Vagina (tissue), 2 donors: Measurements from ENCODE around the gene PHF23. TPM values are rescaled to one million over a fixed set of nuclear protein-coding genes. Genes with fewer than 3 reads are reported as not detected.

ENCODE experiments used
- DNase-seq, 2 donors: peaks; one replicate each; pipeline ENCODE4 v3.0.0-alpha.2; 2017; ENCODE audit errors: extremely low spot score in 2 of 2
- H3K27ac ChIP-seq: fragments of 200-600 bp; sonication (generic); one replicate; pipeline ENCODE4 v1.5.1; 2019
- H3K27me3 ChIP-seq: fragments of 200-600 bp; sonication (generic); one replicate; pipeline ENCODE4 v1.5.1; 2019
- H3K36me3 ChIP-seq, 2 donors: fragments of 200-600 bp; sonication (generic); one replicate each; pipeline ENCODE4 v1.5.1; 2017 to 2019
- H3K4me1 ChIP-seq: fragments of 200-600 bp; sonication (generic); one replicate; pipeline ENCODE4 v1.5.1; 2019
- H3K4me3 ChIP-seq, 2 donors: fragments of 200-600 bp; sonication (generic); 1 replicate in 1 of 2; 2 replicates in 1 of 2; pipeline ENCODE4 v1.5.1; 2016 to 2019
- H3K9me3 ChIP-seq: fragments of 200-600 bp; sonication (generic); one replicate; pipeline ENCODE4 v1.5.1; 2019
- POLR2A ChIP-seq, 2 donors: fragments of 450-650 bp; IDR thresholded peaks; one replicate each; pipeline ENCODE4 v1.6.1; 2017; ENCODE audit warnings: antibody characterized with exemption in 2 of 2, mild to moderate bottlenecking in 2 of 2, moderate library complexity in 2 of 2
- POLR2AphosphoS5 ChIP-seq, 2 donors: sonication (generic); formaldehyde crosslinking; IDR thresholded peaks; one replicate each; pipeline ENCODE4 v1.9.0; 2017; ENCODE audit warnings: antibody characterized with exemption in 2 of 2, mild to moderate bottlenecking in 2 of 2, low read depth in 1 of 2; ENCODE audit not compliant: insufficient read depth in 1 of 2
- intact Hi-C: fragments of 100-400 bp; cut with DNase I; formaldehyde crosslinking; loops from one replicate; pipeline ENCODE4 v1.15.1; 2023
- total RNA-seq: library from RNA; depleted of rRNA; stranded (reverse); fragments of >200 nt; gene quantifications from one replicate; pipeline ENCODE4 v1.2.3, GENCODE V29; 2016
- TF ChIP-seq, protein P1 (sequence below), 3 experiments: fragments of 450-650 bp in 2 of 3; fragments of 200-600 bp in 1 of 3; sonication (generic) in 1 of 3; IDR thresholded peaks; one replicate each; pipeline ENCODE4 v1.5.1; 2017 to 2019; ENCODE audit warnings: antibody characterized with exemption in 3 of 3, mild to moderate bottlenecking in 2 of 3, moderate library complexity in 2 of 3

Gene PHF23
- total RNA-seq, 1 donor from 2014 or later: 24.8 TPM

DNA sequence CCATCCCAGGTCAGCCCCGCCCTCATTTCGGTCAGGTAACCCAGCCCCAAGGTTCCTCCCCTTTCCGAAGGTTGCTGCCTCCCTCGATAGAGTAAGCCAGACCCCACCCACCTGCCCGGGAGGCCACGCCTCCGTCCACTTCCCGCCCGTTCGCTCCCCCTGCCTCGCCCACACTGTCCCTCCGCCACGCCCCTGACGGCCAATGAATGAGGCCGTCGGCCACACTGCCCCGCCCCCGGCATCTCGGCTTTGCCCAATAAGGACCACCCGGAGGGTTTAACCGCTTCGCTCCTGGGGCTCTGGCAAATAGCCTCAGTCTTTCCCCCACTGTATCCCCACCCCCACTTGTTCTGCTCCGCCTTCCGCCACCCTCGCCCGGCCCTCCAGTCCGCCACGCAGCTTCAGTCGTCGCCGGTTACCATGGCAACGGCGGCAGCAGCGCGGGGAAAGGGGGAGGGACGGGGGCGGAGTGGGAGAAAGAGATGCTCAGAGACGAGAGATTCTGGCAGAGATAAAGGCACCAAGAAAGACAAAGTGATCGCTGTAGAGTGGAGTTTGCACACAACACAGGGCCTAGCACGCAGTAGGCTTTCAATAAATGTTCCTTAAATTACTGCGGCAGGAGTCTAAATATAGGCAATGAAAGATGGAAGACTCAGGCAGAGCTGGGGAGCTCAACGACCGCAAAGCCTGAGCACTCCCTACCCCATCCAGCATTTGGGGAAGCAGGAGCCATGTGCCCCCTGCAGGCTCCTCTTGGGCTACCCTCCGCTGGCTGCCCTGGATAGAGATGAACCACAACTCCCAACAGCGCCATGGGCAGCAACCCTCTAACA is 24.7 kb downstream of the PHF23 start:
- H3K9me3 ChIP-seq: no peaks in the 10 kb centered on the region
- H3K27ac ChIP-seq: peak overlapping the region; percentile 99
- H3K27me3 ChIP-seq: no peaks in the 10 kb centered on the region
- peaks cover 68% of the 10 kb centered on the region for H3K4me1 ChIP-seq
- H3K36me3 ChIP-seq: no peaks in the 10 kb centered on the region
- intact Hi-C loops: no loop called here
- DNase-seq: no peak
- H3K4me3 ChIP-seq: peak overlapping the region; percentile 54 to 55
- peak in 1 of 2 donors; percentile 82 for TF ChIP-seq POLR2AphosphoS5 (IDR thresholded peaks at IDR 0.05; ENCODE audit: insufficient read depth in 1 of 2, low read depth in 1 of 2)
- TF ChIP-seq POLR2A (IDR thresholded peaks at IDR 0.05): no peak
- TF ChIP-seq, protein P1, sequence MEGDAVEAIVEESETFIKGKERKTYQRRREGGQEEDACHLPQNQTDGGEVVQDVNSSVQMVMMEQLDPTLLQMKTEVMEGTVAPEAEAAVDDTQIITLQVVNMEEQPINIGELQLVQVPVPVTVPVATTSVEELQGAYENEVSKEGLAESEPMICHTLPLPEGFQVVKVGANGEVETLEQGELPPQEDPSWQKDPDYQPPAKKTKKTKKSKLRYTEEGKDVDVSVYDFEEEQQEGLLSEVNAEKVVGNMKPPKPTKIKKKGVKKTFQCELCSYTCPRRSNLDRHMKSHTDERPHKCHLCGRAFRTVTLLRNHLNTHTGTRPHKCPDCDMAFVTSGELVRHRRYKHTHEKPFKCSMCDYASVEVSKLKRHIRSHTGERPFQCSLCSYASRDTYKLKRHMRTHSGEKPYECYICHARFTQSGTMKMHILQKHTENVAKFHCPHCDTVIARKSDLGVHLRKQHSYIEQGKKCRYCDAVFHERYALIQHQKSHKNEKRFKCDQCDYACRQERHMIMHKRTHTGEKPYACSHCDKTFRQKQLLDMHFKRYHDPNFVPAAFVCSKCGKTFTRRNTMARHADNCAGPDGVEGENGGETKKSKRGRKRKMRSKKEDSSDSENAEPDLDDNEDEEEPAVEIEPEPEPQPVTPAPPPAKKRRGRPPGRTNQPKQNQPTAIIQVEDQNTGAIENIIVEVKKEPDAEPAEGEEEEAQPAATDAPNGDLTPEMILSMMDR (IDR thresholded peaks at IDR 0.05): peak in 2 of 3 experiments; percentile 23 to 26

- H3K4me1 ChIP-seq: peaks cover 61% of the 10 kb centered on the region
- intact Hi-C loops: no loop called here
- DNase-seq: no peak
Observed at GRCh38 chr17:7213895-7214299, 25.4 kb downstream of the PHF23 start.

DNA sequence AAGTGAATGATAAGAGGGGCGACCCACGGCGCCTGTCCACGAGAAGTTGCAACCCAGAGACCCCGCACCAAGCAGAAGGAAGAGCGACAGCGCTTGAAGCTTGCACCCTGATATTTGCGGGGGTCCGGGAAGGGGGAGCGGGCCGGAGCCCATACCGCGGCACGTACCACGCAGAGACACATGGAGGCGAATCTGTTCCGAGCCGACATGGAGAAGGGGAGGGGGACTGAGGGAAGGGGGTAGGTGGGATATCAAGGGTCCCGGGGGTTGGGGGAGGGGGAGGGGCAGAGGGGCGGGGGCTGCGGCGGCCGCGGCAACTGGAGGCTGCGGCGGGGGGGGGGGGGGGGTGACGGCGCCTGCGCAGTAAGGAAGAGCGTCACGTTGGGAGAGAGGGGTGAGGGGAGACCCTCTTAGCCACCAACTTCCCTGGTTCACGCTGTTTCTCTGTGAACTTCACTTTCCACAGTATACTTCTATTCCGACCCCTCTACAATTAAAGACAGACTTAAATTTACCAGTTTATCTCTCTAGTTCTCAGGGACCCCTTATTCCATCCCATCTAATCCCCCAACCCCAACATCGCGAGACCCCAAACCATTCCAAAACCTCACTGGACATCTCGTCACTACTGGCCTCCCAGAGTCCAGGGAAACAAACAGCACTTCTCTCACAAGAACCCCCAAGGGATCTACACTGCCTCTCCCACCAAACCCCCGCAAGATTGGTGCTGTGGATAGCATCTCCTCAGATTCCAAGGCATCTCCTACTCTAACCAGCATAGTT is 27.6 kb downstream of the PHF23 start:
- DNase-seq: no peak
- intact Hi-C loops: no loop called here
- Histone ChIP-seq H3K27ac (no peak overlapping the region), H3K9me3 (no peaks in the 10 kb centered on the region), H3K4me1 (peaks cover 58% of the 10 kb centered on the region), H3K27me3 (no peaks in the 10 kb centered on the region), H3K36me3 (no peaks in the 10 kb centered on the region), H3K4me3 (peak overlapping the region; percentile 24 to 29)
- no peak for TF ChIP-seq POLR2AphosphoS5 (IDR thresholded peaks at IDR 0.05; ENCODE audit: insufficient read depth in 1 of 2, low read depth in 1 of 2)

More at GRCh38 chr17:7213895-7214299, 25.4 kb downstream of the PHF23 start:
- Histone ChIP-seq H3K36me3 (no peaks in the 10 kb centered on the region), H3K27ac (peak overlapping the region; percentile 99), H3K9me3 (no peaks in the 10 kb centered on the region), H3K27me3 (no peaks in the 10 kb centered on the region), H3K4me3 (peak overlapping the region; percentile 54 to 55)
- TF ChIP-seq, protein P1 (IDR thresholded peaks at IDR 0.05): peak in 1 of 3 experiments; percentile 16
- TF ChIP-seq POLR2A (IDR thresholded peaks at IDR 0.05) (no peak), POLR2AphosphoS5 (IDR thresholded peaks at IDR 0.05; ENCODE audit: insufficient read depth in 1 of 2, low read depth in 1 of 2) (no peak)

GRCh38 chr17:7208754-7209460 is 30.4 kb downstream of the PHF23 start:
- DNase-seq: no peak
- Histone ChIP-seq H3K36me3 (no peaks in the 10 kb centered on the region), H3K4me3 (no peak overlapping the region), H3K4me1 (peaks cover 55% of the 10 kb centered on the region), H3K27ac (peak overlapping the region; percentile 57), H3K27me3 (no peaks in the 10 kb centered on the region), H3K9me3 (no peaks in the 10 kb centered on the region)
- intact Hi-C loops: no loop called here
- TF ChIP-seq POLR2AphosphoS5 (IDR thresholded peaks at IDR 0.05; ENCODE audit: insufficient read depth in 1 of 2, low read depth in 1 of 2) (no peak), POLR2A (IDR thresholded peaks at IDR 0.05) (no peak)
- TF ChIP-seq, protein P1 (IDR thresholded peaks at IDR 0.05): no peak

DNA sequence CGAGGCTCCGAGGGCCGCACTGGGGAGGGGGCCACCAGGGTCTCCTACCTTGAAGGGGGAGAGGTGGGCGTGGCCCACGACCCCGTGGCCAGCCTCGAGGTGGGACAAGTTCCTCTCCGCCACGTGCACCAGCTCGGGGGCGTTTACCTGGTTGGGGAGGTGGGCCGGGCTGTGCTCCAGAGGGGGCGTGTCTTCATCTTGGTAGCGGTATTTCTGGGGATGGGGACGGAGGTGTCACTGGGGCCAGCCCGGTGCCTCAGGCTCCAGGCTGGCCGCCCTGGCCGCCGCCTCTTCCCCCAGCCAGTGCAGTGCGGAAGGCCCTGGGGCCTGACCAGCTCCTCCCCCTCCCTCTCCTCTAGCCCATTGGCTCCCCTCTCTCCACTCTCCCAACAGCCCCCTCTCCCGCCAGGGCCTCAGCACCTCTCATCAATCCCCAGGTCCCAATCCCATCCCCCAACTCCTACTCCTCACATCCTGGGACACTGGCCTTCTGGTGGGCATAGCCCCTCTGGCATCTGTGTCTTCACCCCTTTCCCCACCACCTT is 31.2 kb downstream of the PHF23 start:
- DNase-seq: no peak
- H3K27ac ChIP-seq: peak overlapping the region; percentile 57
- no peaks in the 10 kb centered on the region for H3K9me3 ChIP-seq
- intact Hi-C loops: no loop called here
- peaks cover 52% of the 10 kb centered on the region for H3K4me1 ChIP-seq
- TF ChIP-seq, protein P1 (IDR thresholded peaks at IDR 0.05): no peak
- TF ChIP-seq POLR2AphosphoS5 (IDR thresholded peaks at IDR 0.05; ENCODE audit: insufficient read depth in 1 of 2, low read depth in 1 of 2) (no peak), POLR2A (IDR thresholded peaks at IDR 0.05) (no peak)
- no peaks in the 10 kb centered on the region for H3K27me3 ChIP-seq
- peaks cover 0 to 7% of the 10 kb centered on the region in 2 donors for H3K36me3 ChIP-seq
- H3K4me3 ChIP-seq: peak overlapping the region in 1 of 2 donors; percentile 21
